GM18517 (cell line): ENCODE results near the gene GHRL.

Experiments used
- ATAC-seq: cut with Tn5 transposase; IDR thresholded peaks from one replicate; pipeline ENCODE4 v1.9.1; 2021; ENCODE audit warnings: mild to moderate bottlenecking, moderate library complexity; ENCODE audit not compliant: unreplicated experiment

GHRL gene

DNA sequence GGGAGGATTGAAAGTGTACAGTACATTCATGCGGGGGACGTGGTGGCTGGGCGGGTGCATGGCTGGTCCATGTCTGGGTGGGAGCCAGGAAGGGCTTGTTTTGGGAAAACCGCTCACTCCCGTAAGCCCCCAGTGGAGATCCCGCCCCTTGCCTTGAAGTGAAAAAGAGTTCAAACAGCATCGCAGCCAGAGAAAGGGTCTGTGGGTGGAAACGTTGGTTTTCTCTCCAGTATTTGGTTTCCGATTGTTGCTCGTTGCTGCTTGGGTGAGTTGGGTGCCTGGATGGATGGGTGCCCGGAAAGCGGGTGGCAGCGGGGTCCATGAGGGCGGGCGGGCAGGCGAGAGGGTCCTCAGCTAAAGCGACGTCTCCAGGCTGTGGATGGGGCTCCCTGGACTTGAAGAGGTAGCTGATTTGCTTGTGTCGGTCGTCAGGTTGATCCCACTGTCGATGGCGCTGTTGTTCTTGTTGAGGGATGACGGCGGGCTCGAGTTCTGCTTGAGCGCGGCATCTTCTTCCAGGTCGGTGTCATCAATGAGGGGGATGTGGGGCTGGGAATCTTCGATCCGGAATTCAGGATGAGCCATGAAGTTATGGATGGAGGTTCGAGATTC lies 35.8 kb upstream of the GHRL start:
- ATAC-seq: no peak

DNA sequence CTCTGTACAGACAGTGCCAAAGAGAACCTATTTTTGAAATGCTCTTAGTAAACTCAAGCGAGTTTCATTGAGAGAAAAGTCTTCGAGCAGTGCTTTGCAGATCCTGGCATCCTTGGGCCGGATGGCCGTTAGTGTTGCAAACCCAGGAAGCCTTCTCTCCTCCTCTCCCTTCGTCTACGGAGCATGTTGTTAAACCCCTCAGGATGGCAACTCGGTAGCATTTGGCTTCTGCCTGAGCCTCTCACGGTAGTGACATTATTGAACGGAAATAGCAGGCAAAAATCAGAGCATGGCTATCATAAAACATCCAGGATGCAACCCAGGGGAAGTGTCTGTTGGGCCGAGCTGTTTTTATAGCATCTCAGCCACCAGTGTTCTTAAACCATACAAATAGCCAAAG lies 34.8 kb upstream of the GHRL start:
- no peak for ATAC-seq

DNA sequence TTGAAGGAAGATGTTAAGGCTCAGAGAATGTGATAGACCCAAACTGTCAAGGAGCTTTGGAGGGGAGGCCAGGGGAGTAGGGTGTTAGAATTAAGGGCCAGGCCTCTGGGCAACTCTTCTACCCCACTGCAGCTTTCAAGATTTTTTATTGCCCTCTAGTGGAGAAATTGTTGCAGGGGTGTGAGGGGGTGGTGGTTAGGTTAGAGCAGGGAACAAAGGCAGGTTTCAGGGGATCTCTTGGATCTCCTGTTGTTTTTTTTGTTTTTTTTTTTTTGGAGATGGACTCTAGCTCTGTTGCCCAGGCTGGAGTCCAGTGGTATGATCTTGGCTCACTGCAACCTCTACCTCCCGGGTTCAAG lies 29.6 kb upstream of the GHRL start:
- ATAC-seq: no peak

DNA sequence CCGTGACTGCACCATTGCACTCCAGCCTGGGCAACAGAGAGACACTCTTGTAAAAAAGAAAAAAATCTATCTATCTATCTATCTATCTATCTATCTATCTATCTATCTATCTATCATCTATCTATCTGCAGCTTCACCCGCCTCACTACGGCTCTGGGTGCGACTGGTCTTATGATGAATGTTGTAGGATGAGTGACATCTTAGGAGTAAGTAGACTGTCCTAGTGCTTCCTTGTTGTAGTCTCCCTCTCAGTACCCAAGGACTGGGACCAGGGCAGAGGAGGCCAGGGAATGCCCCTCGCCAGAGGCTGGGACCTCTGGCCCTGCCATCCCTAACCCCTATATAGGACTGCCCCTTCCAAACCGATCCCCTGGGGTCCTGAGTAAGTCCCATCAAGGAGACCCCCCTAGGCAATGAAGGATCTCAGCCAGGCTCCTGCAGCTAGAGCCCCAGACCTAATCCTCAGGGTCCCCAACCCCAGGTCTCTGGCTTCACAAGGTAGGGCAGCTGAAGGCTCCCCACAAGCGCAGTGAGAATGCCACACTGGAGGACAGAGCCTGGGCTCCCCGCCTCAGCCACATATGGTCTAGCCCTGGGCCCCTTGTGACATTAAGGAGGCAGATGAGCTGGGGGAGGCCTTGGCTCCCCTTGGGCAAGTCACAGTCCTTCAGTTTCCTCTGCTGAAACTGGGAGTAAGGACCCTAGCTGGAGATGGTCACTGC lies 29.0 kb upstream of the GHRL start:
- no peak for ATAC-seq

DNA sequence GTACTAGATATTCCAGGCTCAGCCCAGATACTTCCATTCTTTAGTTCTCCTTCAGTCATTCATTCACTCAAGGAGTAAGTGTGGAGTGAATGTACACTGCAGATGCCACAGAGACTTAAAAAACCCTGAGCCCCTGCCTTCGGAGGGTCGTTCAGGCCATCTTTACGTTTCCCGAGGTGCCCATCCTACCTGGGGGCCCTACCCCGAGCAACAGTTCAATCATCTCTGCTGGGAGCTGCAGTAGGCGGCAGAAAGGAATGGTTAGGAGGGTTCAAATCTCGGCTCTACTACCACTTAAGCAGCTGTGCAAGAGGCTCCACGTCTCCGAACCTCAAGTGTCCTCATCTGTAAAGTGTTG lies 27.6 kb upstream of the GHRL start:
- no peak for ATAC-seq

DNA sequence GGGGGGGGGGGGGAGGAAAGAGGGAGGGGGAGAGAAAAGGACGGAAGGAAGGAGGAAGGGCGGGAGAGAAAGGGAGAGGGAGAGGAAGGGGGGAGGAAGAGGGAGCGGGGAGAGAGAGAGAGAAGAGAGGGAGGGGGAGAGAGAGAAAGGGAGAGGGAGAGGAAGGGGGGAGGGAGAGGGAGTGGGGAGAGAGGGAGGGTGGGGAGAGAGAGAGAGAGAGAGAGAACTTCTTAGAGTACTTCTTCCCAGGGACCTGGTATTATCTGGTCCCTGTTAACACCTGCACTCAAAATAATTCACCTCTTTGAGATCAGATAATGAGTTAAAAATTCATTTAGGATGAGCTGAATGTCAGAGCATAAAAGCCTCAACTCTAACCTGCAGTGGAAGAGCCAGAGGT lies 27.1 kb upstream of the GHRL start:
- no peak for ATAC-seq

DNA sequence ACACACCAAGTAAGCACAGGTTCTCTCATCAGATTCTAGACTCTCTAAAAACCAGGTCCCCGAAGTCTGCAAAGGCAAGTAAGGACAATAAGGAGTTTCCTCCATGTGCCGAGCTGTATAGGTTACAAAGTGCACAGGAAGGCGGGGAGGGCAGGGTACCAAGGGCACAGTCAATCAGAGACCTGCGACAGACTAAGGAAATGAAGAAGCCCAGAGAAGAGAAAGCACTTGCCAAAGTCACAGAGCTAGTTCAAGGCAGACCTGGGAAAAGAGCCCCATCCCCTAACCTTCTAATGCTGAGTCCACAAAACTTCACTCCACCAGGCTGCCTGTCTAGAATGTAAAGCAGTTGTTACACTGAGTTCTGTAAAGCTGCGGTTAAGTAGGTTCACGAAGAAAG lies 26.5 kb upstream of the GHRL start:
- no peak for ATAC-seq

DNA sequence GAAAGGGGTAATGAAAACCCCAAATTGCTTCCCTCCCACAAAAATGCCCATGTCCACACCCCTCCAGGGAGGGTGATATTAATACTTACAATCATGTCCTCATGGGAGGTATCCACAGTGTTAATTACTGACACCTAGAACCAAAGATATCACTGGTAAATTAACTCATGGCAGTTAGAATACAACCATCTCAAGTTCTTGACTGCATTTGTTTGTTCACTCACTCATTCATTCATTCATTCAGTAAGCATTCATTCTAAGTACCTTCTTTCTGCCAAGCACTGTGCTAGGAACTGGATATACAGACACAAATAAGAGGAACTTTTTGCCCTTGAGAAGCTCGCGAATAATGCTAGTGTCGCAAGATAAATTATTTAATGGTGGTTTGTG lies 25.2 kb upstream of the GHRL start:
- no peak for ATAC-seq

DNA sequence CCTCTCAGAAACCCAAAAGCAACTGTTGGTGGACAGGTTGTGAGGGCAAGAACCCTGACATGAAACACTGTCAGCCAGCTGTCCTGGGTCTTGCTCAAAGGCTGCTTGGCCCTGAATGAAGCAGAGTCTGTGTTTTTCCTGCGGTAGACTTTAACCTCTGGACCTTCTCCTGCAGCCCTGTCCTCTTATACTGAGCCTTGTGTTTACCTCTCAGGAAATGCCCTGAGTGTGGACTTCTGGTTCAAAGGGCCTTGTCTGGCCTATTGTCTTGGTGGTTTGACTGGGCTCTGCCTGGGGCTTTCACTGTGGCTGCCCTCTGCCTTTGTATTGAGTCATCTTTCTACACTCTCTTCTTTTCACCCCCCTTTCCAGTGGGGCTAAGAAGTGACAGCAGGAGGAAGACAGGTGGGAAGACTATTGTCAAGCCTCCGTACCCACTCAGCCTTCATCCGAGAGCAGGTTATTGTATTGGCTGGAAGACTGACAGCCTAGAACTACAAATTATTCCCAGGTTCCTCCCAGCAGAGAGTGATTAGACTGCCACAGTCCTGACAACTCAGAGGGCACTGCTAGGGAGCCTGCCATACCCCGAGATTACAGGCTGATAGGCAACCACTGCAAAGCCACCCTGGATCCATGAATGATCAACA lies 24.7 kb upstream of the GHRL start:
- no peak for ATAC-seq

DNA sequence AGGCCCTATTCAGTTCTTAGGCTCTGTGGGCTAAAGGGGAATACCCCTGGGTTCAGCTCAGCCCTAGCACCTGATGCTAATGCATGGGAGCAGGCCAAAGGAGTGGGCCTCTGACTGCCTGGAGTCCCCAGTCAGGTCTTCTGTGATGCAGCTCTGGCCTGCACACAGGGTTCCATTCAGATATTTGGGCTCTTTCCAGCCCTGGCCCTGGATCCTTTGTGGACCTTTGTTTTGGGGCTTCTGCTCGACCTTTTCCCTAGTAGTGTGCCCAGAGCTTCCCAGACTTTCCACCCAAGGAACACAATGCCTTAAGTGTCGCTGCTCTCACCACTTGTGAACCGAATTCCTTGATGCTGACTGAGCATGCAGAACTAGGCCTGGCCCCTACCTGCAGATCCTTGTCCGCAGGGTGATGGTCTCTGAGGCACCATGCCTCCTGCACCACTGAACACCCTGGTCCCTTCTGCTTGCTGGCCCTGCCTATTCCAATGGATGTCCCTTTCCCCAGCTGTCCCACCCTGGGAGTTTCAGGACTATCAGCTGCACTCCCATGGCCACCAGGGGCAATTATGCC lies 23.1 kb upstream of the GHRL start:
- ATAC-seq: no peak

DNA sequence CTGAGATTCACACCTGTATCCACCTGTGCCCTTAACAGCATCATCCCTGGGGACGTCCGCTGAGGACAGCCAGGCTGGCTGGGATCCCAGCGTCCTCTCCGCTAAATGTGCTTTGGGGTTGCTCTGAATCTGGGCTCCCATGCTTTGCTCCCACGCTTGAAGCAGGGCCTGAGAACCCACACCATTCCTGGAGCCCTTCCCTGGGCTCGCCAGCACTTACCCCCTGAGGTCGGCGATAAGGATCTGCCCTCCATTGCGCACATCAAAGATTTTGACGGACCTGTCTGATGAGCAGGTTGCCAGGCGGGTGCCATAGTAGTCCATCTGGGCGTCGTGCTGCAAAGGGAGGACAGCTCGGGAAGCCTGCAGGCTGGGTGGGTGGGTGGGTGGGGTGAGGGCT lies 22.4 kb upstream of the GHRL start:
- no peak for ATAC-seq

DNA sequence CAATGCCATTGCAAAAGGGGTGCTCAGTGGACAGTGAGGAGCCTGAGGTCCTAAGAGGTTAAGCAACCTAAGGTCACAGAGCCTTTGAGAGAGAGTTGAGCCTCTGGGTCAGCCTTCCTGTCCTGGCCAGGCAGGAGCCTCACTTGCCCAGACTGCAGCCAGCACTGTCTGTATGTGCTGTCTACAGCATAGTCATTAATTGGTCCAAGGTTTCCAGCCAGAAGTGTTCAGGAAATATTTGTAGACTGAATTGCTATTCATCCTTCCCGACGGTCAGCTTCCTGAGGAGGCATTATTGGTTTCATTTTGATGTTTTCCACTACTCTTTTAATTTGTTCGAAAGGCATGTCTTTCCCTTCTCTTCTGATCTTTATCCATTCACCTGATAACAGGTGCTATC lies 20.1 kb upstream of the GHRL start:
- no peak for ATAC-seq

DNA sequence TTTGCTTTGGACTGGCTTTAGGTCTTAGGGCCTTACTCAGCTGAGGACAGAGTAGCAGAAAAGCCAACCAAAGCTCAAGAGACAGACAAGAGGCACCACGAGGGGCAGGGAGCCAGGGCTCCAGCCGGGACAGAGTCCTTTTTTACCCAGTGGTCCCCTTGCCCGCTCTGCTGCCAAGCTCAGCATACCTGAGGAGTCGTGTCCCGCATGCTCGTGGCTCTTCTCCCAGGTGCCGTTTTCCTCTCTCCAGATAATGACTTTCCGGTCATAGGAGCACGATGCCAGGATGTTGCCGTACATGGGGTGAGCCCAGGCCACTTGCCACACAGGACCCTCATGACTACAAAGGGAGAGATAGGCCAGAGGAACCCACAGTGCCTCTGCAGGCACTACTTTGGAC lies 19.6 kb upstream of the GHRL start:
- ATAC-seq: no peak

DNA sequence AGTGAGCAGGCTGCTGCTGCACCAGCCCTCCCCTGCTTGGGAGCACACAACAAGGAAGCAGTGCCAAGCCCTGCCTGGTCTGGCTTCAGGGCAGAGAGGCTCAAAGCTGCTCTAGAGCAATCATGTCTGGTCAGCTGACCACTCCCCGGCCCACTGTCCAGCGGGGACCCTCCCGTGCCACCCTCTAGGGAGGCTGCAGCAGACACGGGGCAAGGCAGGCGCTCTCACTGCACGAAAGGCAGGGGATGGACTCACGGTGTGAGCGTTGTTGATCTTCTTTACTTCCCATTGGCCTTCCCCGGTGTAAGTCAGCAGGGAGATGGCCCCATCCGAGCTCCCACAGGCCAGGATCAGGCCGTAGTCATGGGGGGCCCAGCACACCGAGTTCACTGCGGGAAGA lies 19.0 kb upstream of the GHRL start:
- ATAC-seq: no peak

DNA sequence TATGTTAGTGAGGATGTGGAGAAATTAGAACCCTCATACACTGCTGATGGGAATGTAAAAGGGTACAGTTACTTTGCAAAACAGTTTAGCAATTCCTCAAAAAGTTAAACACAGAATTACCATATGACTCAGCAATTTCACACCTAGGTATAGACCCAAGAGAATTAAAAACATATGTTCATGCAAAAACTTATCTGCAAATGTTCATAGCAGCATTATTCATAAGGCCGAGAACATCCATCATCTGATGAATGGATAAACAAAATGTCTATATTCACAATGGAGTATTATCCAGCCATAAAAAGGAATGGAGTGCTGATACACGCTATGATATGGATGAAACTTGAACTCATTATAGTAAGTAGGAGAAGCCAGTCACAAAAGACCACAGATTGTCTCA lies 17.8 kb upstream of the GHRL start:
- no peak for ATAC-seq

DNA sequence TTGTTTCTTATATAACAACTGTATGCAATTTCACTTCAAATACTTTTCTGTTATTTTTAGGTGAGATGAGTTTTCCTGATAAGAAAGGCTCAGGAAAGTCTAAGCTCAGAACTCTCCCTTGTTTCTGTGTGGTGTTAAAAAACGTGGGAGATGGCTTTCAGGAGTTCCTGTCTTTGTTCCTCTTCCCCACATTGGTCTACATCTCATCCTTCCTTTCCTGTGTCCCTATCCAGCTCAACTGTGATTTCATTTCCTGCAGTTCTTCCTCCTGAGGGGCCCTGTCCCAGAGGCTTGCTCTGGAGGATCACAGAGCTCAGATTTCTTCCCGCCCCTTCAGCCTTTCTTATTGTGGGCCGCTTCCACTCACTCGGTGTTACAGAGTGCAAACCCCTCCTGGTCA lies 17.0 kb upstream of the GHRL start:
- ATAC-seq: no peak

DNA sequence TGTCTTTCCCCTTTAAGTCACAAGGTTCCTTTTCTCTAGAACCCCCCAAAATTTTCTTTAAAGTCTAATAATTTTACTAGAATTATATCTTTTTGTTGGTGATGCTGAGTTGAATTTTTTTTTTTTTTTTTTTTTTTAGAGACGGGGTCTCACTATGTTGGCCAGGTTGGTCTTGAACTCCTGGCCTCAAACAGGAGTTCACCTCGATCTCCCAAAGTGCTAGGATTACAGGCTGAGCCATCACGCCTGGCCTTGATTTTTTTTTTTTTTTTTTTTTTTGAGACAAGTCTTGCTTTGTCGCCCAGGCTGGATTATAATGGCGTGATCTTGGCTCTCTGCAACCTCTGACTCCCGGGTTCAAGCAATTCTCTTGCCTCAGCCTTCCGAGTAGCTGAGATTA lies 15.9 kb upstream of the GHRL start:
- ATAC-seq: no peak

DNA sequence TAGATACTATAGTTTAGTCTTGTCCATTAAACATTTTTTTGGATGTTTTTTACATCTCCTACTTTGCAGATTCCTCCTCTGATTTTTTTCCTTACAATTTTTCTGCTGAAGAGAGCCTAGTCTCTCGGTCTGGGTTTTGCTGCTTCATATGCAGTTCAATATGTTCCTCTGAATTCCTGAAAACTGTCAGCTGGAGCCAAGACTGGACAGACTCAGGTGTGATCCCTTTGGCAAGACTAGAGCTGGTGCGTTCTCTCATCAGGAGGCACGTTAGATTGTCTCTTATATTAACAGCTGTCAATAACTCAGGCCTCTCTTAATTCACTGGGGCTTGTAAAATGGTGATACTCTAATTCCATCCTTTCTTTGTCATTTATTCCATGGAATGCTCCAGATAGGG lies 13.4 kb upstream of the GHRL start:
- ATAC-seq: no peak

DNA sequence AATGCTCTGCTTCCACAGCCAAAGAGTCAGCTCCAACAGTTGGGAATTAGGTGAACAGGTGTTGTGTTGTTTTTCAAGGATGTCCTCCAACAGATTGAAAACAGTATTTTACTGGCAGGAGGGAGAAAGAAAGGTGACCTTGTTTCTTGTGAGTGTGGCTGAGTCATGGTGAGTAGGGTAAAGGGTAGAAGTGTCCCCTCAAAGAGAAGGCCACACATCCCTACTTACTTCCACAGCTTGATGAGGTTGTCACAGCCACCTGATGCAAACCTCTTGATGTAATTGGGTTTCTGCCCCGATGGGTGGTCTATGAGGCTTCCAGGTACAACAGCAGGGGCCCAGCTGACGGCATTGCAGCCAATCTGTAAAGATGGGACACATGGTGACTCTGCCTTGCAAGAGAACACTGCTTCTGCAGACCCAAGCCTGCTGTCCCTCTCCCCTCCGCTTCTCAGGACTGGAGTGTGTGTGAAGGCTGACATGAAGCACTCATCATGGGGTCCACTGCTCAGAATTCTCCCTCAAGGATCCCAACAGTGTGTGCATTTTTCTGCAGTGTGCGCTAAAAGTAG lies 12.7 kb upstream of the GHRL start:
- no peak for ATAC-seq

DNA sequence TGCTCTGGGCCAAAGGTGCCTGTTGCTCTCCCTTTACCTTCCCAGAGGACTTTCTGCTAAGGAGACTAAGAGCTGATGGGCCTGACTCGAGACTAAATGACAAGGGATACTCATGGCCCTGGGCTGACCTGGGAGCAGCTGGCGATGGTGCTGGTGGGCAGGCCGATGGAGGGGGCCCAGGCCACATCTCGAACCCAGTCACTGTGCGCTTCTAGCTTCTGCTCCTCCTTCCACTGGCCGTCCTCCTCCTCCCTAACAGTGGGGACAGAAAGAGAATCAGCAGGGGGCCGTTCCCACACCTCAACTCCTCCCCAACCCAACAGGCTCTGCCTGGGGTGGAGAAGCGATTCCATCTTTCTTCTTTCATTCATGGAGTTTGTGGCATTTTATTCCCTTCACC lies 12.2 kb upstream of the GHRL start:
- no peak for ATAC-seq

DNA sequence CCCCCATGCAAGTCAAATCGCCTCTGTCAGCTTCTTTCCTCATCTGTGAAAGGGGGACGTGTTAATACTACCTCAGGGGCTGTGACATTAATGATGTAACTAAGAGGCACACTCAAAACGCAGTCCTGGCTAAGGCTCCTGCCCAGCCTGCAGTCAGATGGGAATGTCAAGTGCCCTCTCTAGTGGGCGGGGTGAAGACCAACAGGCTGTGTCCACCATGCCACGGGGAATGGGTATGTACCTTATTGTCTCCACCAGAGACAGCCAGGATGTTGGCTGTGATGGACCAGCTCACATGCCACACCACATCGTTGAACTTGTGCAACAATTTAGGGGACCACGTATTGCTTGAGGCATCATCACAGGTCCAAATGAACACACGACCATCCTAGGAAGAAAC lies 11.0 kb upstream of the GHRL start:
- no peak for ATAC-seq

DNA sequence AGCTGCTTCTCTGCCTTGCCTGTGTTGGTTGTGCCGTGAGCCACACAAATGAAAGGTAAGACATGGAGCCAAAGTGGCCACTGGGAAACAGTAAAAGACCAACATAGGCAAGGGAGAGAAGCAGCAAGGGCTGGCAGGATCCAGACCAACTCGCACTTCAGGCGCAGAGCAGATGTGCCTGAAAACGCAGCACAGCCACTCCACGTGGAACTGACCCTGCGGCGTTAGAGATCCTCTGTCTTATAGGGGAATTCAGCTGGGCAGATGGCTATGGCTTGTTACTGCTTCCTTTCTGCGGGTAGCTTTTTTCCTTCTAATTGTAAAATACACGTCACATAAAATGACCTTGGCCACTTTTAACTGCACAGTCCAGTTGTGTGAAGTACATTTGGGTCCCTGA lies 10.4 kb upstream of the GHRL start:
- ATAC-seq: no peak
